GM18517 (cell line): ENCODE results near the gene ELFN1.

Experiments used
- ATAC-seq: cut with Tn5 transposase; IDR thresholded peaks from one replicate; pipeline ENCODE4 v1.9.1; 2021; ENCODE audit warnings: mild to moderate bottlenecking, moderate library complexity; ENCODE audit not compliant: unreplicated experiment

The ELFN1 gene

DNA sequence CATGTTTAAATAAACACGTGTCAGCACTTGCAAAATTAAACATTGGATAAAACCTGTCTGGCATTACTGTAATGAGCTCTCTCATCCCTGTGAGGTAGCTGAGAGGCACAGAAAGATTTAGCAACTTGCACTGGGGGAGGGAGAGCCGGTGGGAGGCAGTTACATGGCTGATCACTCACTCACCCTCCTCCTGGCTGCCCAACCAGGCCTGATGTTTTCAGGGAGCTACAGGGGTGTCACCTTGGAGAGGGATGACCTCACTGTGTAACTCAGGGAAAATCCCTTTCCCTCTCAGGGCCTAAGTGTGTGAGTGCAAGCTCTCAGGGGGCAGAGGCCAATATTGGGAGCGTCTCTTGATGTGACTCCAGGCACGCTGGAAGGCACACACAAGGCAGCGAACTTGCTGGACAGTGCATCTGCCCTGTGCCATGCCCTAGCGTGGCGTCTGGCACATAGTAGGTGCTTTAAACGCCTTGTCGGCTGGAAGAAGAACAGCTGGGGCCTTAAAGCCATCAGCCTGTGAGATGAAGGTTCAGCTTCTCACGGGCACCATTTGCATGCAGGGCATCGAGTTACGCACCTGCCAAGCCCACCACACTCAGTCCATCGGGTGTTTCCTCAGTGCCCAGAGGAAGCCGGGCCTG, 51.1 kb downstream of the ELFN1 start:
- ATAC-seq: no peak

- no peak for ATAC-seq
Measured at GRCh38 chr7:1723254-1723653, 53.2 kb downstream of the ELFN1 start.

DNA sequence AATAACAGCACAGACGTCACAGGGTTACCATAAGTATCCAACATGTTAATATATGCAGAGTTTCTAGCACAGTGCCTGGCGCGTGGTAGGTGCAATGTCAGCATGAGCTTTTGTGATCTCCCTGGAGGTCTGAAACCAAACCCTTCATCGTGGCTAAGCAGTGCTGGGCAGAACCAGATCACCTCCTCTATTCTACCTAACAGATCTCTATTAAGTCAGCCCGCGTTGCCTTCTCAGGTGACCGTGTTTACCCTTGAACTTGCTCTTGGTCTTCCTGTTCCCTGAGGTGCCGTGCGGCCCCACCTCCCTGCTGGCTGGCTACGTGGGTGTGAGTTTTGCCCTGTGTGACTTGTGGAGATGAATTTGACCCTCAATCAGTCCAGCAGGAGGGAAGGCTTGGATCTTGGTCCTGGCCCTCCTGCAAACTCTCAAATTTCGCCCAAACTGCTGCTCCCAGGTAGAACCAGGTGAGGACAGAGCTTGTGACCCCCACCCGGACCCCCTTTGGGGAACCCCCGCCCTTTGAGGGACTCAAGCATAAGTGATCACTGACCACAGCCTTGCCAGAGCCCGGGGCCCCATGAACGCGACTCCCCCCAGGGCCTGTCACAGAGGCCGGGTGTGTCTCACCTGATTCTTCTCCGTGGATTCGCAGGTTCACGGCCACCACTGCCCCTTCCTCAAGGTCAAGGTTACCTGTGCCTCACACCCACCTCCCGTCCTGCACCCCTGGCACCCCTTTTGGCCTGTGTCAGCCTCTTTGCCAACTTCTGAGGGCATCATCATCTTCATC, 54.2 kb downstream of the ELFN1 start:
- ATAC-seq: no peak

- ATAC-seq: no peak
Measured at GRCh38 chr7:1725199-1725690, 55.2 kb downstream of the ELFN1 start.

- ATAC-seq: no peak
Measured at GRCh38 chr7:1725766-1726630, 55.9 kb downstream of the ELFN1 start.

GRCh38 chr7:1727079-1727478, 57.0 kb downstream of the ELFN1 start:
- ATAC-seq: no peak

DNA sequence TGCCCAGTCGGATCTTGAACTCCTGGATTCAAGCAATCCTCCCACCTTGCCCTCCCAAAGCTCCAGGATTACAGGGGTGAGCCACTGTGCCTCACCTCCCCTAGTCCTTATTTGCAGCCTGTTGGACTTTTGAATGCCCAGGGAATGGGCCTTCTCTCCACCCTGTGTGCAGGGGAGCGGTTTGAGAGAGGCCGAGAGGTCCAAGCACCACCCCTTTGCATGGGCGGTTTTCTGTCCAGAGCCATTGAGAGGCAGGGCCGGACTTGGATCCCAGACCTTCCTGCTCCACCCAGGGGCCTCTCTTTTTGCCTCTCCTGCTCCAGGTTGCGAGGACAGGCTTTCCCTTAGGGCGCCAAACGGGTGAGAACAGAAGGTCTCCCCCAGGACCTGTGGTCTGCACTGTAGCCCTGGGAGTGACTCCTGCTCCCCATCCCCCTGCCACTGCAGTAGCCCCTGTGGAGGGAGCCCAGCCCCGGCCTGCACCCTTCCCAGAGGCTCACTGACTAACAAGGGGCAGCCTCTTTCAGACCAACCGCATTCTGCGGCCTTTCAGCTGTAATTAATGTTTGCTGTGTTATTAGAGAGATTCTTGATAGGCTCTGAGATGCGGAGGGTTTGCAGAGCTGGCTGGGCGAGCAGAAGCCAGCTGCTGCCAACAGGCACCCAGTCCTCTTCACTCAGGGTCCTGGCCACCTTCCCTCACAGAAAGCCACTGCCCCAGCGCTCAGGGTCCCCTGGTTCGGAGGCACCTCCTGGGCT, 57.9 kb downstream of the ELFN1 start:
- ATAC-seq: no peak

DNA sequence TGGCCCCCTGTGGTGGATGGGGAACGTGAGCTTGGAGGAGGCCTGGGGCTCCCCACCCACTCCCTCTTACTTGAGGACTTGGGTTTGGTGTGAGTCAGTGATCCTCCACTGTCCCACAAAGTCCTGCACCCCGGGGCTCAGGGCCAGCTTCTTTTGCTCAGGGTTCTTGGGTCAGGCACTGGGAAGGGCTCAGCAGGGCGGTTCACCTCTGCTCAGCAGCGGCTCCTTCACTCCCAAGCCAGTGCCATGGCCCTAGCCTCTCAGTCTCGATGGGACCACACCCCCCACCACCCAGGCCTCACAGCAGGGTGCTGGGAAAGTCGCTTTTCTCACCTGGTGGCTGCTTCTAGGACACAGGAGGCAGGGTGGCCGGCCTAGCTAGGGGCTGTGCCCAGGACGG, 59.1 kb downstream of the ELFN1 start:
- ATAC-seq: no peak

DNA sequence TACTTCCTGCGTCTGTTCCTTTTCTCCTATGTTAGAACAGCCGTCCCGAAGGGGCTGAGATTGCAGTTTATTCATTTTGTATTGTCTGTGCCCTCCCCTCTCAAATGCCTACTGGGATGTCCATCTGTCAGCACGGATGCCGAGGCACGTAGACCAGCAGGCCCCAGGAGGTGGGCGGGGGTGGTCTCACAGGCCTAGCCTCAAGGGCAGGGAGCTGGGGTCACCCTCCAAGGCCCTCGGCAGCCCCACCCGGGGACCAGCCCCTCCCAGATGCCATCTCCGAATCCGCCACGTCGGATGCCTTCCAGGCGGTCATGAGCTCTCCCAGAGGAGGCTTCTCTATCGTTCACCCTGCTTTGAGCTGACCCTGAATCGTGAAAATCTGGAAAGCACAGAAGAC, 59.7 kb downstream of the ELFN1 start:
- no peak for ATAC-seq

- ATAC-seq: no peak
Measured at GRCh38 chr7:1732072-1732471, 62.0 kb downstream of the ELFN1 start.

GRCh38 chr7:1732645-1733044, 62.6 kb downstream of the ELFN1 start:
- ATAC-seq: no peak

DNA sequence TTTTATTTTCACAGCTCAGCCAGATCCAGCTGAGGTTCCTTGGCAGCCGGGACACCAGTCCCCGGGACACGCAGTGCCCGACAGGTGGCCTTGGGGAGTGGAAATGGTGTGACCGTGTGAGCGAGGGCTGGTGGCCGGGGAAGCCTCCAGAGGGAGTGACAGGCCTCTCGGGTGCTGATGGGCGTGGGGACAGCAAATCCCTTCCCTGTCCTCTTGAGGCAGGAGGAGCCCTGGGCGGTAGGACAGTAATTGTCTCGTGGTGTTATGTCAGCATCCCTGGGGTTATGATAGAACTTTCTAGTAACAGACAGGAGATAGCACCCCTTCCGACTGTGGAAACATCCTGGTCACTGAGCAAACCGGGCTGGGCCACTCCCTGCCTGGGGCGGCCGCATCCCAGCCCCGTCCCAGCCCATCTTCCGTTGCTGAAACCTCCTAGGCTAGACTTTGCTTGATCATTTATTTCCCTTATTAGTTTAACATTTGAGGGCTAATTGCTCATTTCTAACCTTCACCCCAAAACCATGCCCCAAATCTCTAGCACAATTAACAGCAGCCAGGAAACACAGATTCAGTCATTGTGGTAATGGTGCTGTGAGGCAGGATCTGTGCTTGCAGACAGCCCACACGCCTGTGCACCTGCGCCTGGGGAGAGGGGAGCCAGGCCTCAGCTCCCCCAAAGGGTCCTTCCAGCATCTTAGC, 63.3 kb downstream of the ELFN1 start:
- no peak for ATAC-seq

DNA sequence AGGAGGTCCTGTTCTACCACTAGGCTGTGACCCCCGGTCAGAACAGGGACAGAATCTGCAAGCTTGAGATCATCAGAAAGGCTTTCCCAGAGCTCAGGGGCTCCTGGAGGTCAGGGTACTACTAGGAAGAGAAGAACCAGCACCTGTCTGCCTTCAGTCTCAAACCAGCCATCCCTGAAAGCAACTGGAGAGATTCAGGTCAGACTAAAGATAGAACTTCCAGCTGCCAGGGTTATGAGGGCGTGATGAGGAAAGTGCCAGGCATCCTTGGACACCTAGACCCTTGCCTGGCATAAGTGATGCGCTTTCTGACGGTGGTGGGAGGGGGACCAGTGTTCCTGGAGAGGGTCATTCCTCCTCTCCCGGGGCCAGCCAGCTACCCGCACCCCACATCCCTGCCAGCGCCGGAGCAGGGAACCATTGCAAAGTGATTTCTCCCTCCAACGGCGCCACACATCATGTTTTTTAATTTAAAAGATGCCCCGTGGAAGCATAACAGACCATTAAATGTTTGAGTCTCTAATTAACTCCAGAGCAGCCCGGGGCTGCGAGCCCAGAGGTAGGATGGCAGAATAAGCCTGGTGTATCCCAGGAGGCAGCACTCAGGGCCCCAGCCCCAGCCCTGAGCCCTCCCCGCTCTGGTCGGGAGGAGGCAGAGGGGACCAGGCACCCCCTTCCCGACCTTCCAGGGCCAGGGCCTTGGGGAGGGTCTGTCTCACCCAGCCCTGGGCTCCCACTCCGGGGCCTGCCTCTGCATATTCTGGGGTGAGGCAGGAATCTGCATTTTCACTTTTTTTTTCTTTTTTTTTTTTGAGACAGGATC, 64.0 kb downstream of the ELFN1 start:
- no peak for ATAC-seq

DNA sequence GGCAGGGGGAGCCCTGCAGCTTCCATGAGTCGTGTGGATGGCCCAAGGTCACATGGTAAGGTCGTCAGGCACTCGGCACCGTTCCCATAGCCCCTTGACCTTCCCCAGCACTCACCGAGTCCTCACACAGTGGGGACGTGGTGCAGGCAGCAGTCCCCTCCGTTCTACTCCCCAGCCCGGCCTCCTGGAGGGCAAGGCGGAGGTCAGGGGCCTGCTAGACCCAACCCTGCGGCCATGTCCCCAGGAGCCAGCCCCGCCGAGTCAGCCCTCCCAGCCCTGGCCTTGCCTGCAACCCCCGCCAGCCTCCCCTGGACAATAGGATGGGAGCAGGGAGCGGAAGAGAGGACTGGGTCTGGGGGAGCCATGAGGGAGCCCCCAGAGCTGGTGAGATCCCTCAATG, 65.2 kb downstream of the ELFN1 start:
- ATAC-seq: no peak

GRCh38 chr7:1735806-1736483, 65.9 kb downstream of the ELFN1 start:
- ATAC-seq: no peak

- no peak for ATAC-seq
Measured at GRCh38 chr7:1736484-1736817, 66.4 kb downstream of the ELFN1 start.

DNA sequence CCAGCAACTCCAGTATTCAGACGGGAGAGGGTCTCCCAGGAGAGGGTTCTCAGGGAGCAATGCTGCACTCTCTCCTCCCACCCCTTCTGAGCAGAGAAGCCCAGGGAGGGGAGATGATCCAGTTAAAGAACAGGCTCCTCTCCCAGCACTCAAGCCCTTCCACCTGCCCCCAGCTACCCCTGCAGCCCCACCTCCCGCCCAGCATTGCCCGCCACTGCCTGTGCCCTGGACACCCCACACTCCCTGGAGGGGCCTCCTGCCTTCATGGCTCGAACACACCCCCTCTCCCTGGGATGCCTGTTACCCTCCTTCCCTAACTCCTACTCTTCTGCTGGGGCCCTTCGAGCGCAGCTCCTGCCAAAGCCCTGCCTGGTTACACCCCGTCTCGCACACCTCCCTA, 66.8 kb downstream of the ELFN1 start:
- ATAC-seq: no peak

- ATAC-seq: no peak
Measured at GRCh38 chr7:1737523-1737922, 67.4 kb downstream of the ELFN1 start.

DNA sequence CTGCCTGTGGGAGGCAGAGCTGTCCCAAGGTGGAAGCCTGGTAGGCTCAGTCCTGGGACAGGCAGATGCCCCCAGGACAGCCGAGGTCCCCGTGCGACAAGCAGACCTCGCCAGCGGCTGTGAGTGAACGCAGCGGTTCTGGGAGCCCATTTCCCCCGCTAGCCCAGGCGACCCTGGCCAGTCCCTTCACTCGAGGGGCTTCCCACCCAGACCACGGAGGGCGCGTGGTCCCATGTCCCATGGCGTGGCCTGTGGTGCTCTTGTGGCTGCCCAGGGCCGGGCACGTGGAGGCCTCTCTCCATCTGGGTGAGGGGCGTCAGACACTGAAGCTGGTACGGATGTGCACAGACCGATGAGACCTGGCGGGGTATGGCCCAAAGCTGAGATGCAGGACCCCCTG, 67.9 kb downstream of the ELFN1 start:
- no peak for ATAC-seq
